ENCODE data around the gene SPG7. TPM values are rescaled to one million over a fixed set of nuclear protein-coding genes. Genes with fewer than 3 reads are reported as not detected.

SPG7 gene
- total RNA-seq, 2 donors from 2014 or later, result 72.8 to 216 TPM

- peaks cover 7 to 11% of the 10 kb centered on the region in 2 donors for H3K27me3 ChIP-seq
- DNase-seq (ENCODE audit: low spot score), result no peak
- TF ChIP-seq CTCF (IDR thresholded peaks at IDR 0.05), result no peak
- peak within 1 kb of the TSS in 1 of 2 donors; percentile 39 for H3K4me3 ChIP-seq
- H3K36me3 ChIP-seq, result no peaks in the 10 kb centered on the region
- H3K27ac ChIP-seq, result no peak within 1 kb of the TSS
- H3K4me1 ChIP-seq, result peaks cover 0 to 25% of the 10 kb centered on the region in 2 donors
- H3K9me3 ChIP-seq, result no peaks in the 10 kb centered on the region
These were observed 67.3 kb downstream of the SPG7 start, which contains the start of gene CPNE7 for GRCh38 chr16:89575247-89576152. Gene CPNE7 (plus strand): TSS chr16:89575758. CDS start chr16:89575898, 140 bp downstream.

- H3K4me3 ChIP-seq, result peak overlapping the region in 1 of 2 donors; percentile 34
- H3K9me3 ChIP-seq, result no peaks in the 10 kb centered on the region
- TF ChIP-seq CTCF (IDR thresholded peaks at IDR 0.05), result no peak
- H3K36me3 ChIP-seq, result no peaks in the 10 kb centered on the region
- no peak overlapping the region for H3K27ac ChIP-seq
- peaks cover 7 to 11% of the 10 kb centered on the region in 2 donors for H3K27me3 ChIP-seq
- DNase-seq (ENCODE audit: low spot score), result no peak
- peaks cover 0 to 25% of the 10 kb centered on the region in 2 donors for H3K4me1 ChIP-seq
These were observed 68.2 kb downstream of the SPG7 start for GRCh38 chr16:89576153-89577054.

DNA sequence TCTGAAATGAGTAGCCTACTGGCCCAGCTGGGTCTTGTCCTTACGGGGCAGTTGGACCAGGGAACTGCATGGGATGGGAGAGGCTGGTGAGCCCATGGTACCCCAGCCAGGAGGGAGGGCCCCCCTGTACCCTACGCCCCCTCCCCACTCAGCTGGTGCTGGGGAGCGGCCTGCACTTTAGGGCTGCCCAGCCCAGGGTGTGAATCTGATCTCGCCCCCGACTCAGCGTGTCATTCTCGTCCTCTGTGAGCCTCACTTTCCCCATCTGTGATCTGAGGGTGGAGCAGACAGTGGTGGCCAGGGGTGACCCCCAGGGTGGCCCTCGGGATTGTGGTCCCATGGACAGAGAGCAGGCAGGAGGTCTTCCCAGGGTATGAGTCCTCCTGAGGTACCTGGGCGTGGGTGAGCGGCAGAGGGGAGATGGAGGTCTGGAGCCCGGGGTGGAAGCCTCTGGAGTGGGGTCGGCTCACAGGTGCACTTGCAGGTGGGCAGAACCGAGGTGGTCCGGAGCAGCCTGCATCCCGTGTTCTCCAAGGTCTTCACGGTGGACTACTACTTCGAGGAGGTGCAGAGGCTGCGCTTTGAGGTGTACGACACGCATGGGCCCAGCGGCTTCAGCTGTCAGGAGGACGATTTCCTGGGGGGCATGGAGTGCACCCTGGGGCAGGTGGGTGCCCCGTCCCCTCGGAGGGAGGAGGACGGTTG lies 69.0 kb downstream of the SPG7 start:
- no peaks in the 10 kb centered on the region for H3K9me3 ChIP-seq
- H3K4me1 ChIP-seq, result peaks cover 0 to 25% of the 10 kb centered on the region in 2 donors
- no peaks in the 10 kb centered on the region for H3K36me3 ChIP-seq
- no peak overlapping the region for H3K4me3 ChIP-seq
- TF ChIP-seq CTCF (IDR thresholded peaks at IDR 0.05), result no peak
- H3K27ac ChIP-seq, result no peak overlapping the region
- no peak for DNase-seq (ENCODE audit: low spot score)
- peaks cover 7 to 11% of the 10 kb centered on the region in 2 donors for H3K27me3 ChIP-seq

- no peak for TF ChIP-seq CTCF (IDR thresholded peaks at IDR 0.05)
- H3K27ac ChIP-seq, result no peak overlapping the region
- H3K4me3 ChIP-seq, result no peak overlapping the region
- H3K36me3 ChIP-seq, result no peaks in the 10 kb centered on the region
- no peak for DNase-seq (ENCODE audit: low spot score)
- H3K27me3 ChIP-seq, result peaks cover 7 to 11% of the 10 kb centered on the region in 2 donors
- H3K9me3 ChIP-seq, result no peaks in the 10 kb centered on the region
- peaks cover 0 to 25% of the 10 kb centered on the region in 2 donors for H3K4me1 ChIP-seq
These were observed 71.1 kb downstream of the SPG7 start for GRCh38 chr16:89579351-89579750.

- H3K4me1 ChIP-seq, result peaks cover 0 to 8% of the 10 kb centered on the region in 2 donors
- DNase-seq (ENCODE audit: low spot score), result no peak
- H3K9me3 ChIP-seq, result no peaks in the 10 kb centered on the region
- H3K27ac ChIP-seq, result no peak overlapping the region
- H3K27me3 ChIP-seq, result no peaks in the 10 kb centered on the region
- no peaks in the 10 kb centered on the region for H3K36me3 ChIP-seq
- TF ChIP-seq CTCF (IDR thresholded peaks at IDR 0.05), result no peak
- no peak overlapping the region for H3K4me3 ChIP-seq
These were observed 73.0 kb downstream of the SPG7 start for GRCh38 chr16:89581045-89581695.

Data from right atrium auricular region (tissue), 2 donors.